Stomach (tissue), 9 donors: ENCODE measurements around the gene CEP41. TPM values are rescaled to one million over a fixed set of nuclear protein-coding genes. Genes with fewer than 3 reads are reported as not detected.

ENCODE experiments used
- DNase-seq, 2 donors: peaks; one replicate each; pipeline versions ENCODE4 v3.0.0 to v3.0.0-alpha.2; 2013 to 2019
- H3K27ac ChIP-seq, 5 donors: fragments of 200-600 bp in 4 of 5; sonication (generic) in 4 of 5; one replicate each; pipeline ENCODE4 v1.5.1; 2013 to 2019; ENCODE audit warnings: mild to moderate bottlenecking in 1 of 5, moderate library complexity in 1 of 5
- H3K27me3 ChIP-seq, 3 donors: fragments of 200-600 bp; sonication (generic); one replicate each; pipeline ENCODE4 v1.5.1; 2017 to 2019; ENCODE audit warnings: mixed run types in 1 of 3
- H3K36me3 ChIP-seq, 4 donors: fragments of 200-600 bp; sonication (generic); 1 replicate in 3 of 4; 2 replicates in 1 of 4; pipeline ENCODE4 v1.5.1; 2016 to 2019
- H3K4me1 ChIP-seq, 4 donors: fragments of 200-600 bp; sonication (generic); one replicate each; pipeline ENCODE4 v1.5.1; 2016 to 2019
- H3K4me3 ChIP-seq, 4 donors: fragments of 200-600 bp; sonication (generic) in 3 of 4; one replicate each; pipeline ENCODE4 v1.5.1; 2016 to 2019; ENCODE audit warnings: mild to moderate bottlenecking in 1 of 4
- H3K9me3 ChIP-seq, 4 donors: fragments of 200-600 bp; sonication (generic); one replicate each; pipeline ENCODE4 v1.5.1; 2016 to 2019
- CTCF ChIP-seq, 7 experiments: fragments of 450-650 bp in 4 of 7; fragments of 200-600 bp in 3 of 7; sonication (generic) in 3 of 7; IDR thresholded peaks; one replicate each; pipeline ENCODE4 v1.5.1; 2016 to 2019; ENCODE audit warnings: antibody characterized with exemption in 7 of 7, control low read depth in 2 of 7, mild to moderate bottlenecking in 1 of 7
- EP300 ChIP-seq: sonication (generic); formaldehyde crosslinking; IDR thresholded peaks from one replicate; pipeline ENCODE4 v1.6.1; 2017; ENCODE audit warnings: antibody characterized with exemption
- POLR2A ChIP-seq, 4 donors: fragments of 450-650 bp; IDR thresholded peaks; one replicate each; pipeline ENCODE4 v1.6.1; 2016; ENCODE audit warnings: antibody characterized with exemption in 4 of 4, control low read depth in 2 of 4, mild to moderate bottlenecking in 1 of 4, moderate library complexity in 1 of 4
- POLR2AphosphoS5 ChIP-seq, 3 donors: sonication (generic); formaldehyde crosslinking; IDR thresholded peaks; one replicate each; pipeline ENCODE4 v1.6.1; 2016; ENCODE audit warnings: antibody characterized with exemption in 3 of 3
- WGBS, 5 donors: extraction: QIAGEN DNeasy Blood & Tissue Kit in 3 of 5; methylation state at CpG; one replicate each; pipeline versions ENCODE4 v1.1.5 to v1.1.7; 2013 to 2018; 5-methylcytosine and 5-hydroxymethylcytosine counted together
- intact Hi-C: fragments of 100-400 bp; cut with DNase I; formaldehyde crosslinking; loops from one replicate; pipeline ENCODE4 v1.15.1; 2023; ENCODE audit warnings: low total_unique reads
- polyA plus RNA-seq, 3 donors: library from polyadenylated mRNA; stranded (reverse); fragments of 200-250 nt; gene quantifications; one replicate each; pipeline ENCODE4 v1.2.3, GENCODE V29; 2013
- total RNA-seq, 5 donors: library from RNA; depleted of rRNA; stranded (reverse); fragments of >200 nt; gene quantifications; one replicate each; pipeline versions ENCODE4 v1.1.0 to v1.2.3, GENCODE V29; 2014 to 2016
- donor health status: healthy with polysubstance abuse.
- donor health status: Bipolar disorder and iron deficiency.
- donor health status: healthy.

CEP41 gene
- total and polyA plus RNA-seq, 8 donors, result 0.58 to 6.2 (median 3.0) TPM

- Histone ChIP-seq H3K27me3 (no peaks in the 10 kb centered on the region), H3K27ac (no peak overlapping the region), H3K4me1 (no peaks in the 10 kb centered on the region), H3K4me3 (no peak overlapping the region), H3K36me3 (no peaks in the 10 kb centered on the region), H3K9me3 (peaks cover 0 to 6% (median 0%) of the 10 kb centered on the region in 4 donors)
- TF ChIP-seq POLR2A (IDR thresholded peaks at IDR 0.05) (no peak), EP300 (no peak), POLR2AphosphoS5 (IDR thresholded peaks at IDR 0.05) (no peak), CTCF (IDR thresholded peaks at IDR 0.05) (no peak)
- 88 to 97% (median 94%) methylated on average over 1 of the region's 1 CpG for WGBS, 5 donors
- DNase-seq, result no peak
- intact Hi-C loops, result no loop called here
These were observed 27.8 kb upstream of the CEP41 start for GRCh38 chr7:130468612-130469011.

- no peak for TF ChIP-seq CTCF (IDR thresholded peaks at IDR 0.05)
- no peak for TF ChIP-seq POLR2AphosphoS5 (IDR thresholded peaks at IDR 0.05)
- TF ChIP-seq POLR2A (IDR thresholded peaks at IDR 0.05), result no peak
- no peak for TF ChIP-seq EP300
- H3K4me1 ChIP-seq, result no peaks in the 10 kb centered on the region
- peaks cover 0 to 14% (median 6%) of the 10 kb centered on the region in 4 donors for H3K9me3 ChIP-seq
- no peak for DNase-seq
- intact Hi-C loops, result no loop called here
- no peak overlapping the region for H3K4me3 ChIP-seq
- no peak overlapping the region for H3K27ac ChIP-seq
- H3K36me3 ChIP-seq, result no peaks in the 10 kb centered on the region
- no peaks in the 10 kb centered on the region for H3K27me3 ChIP-seq
- 39 to 57% (median 52%) methylated on average over 4 of the region's 4 CpGs for WGBS, 5 donors
These were observed 23.0 kb upstream of the CEP41 start for GRCh38 chr7:130463553-130464434.

- Histone ChIP-seq H3K4me3 (no peak overlapping the region), H3K4me1 (no peaks in the 10 kb centered on the region), H3K27ac (no peak overlapping the region), H3K9me3 (peaks cover 0 to 16% (median 7%) of the 10 kb centered on the region in 4 donors), H3K36me3 (no peaks in the 10 kb centered on the region), H3K27me3 (no peaks in the 10 kb centered on the region)
- DNase-seq, result no peak
- 32 to 95% (median 69%) methylated on average over 2 of the region's 2 CpGs for WGBS, 5 donors
- intact Hi-C loops, result no loop called here
- TF ChIP-seq POLR2A (IDR thresholded peaks at IDR 0.05), result no peak
- TF ChIP-seq EP300, result no peak
- no peak for TF ChIP-seq POLR2AphosphoS5 (IDR thresholded peaks at IDR 0.05)
- no peak for TF ChIP-seq CTCF (IDR thresholded peaks at IDR 0.05)
These were observed 20.5 kb upstream of the CEP41 start for GRCh38 chr7:130461272-130461671.

- H3K36me3 ChIP-seq, result no peaks in the 10 kb centered on the region
- H3K4me3 ChIP-seq, result no peak overlapping the region
- intact Hi-C loops, result no loop called here
- H3K9me3 ChIP-seq, result peaks cover 0 to 15% (median 5%) of the 10 kb centered on the region in 4 donors
- no peak overlapping the region for H3K27ac ChIP-seq
- H3K4me1 ChIP-seq, result no peaks in the 10 kb centered on the region
- TF ChIP-seq CTCF (IDR thresholded peaks at IDR 0.05) (no peak), POLR2AphosphoS5 (IDR thresholded peaks at IDR 0.05) (no peak), POLR2A (IDR thresholded peaks at IDR 0.05) (no peak), EP300 (no peak)
- DNase-seq, result no peak
- WGBS, 5 donors, result 66 to 78% (median 71%) methylated on average over 2 of the region's 2 CpGs
- H3K27me3 ChIP-seq, result no peaks in the 10 kb centered on the region
These were observed 17.4 kb upstream of the CEP41 start for GRCh38 chr7:130458257-130458656.
